GM19324 (cell line): Measurements from ENCODE around the gene UGT1A8.
"Not testable (repeated sequence)": the region's sequence is repeated elsewhere in the genome, so short reads cannot be mapped to it uniquely, and the experiment has no call there.

Experiments used
- ATAC-seq: cut with Tn5 transposase; IDR thresholded peaks from one replicate; pipeline ENCODE4 v1.9.1; 2021; ENCODE audit warnings: mild to moderate bottlenecking, moderate library complexity; ENCODE audit not compliant: unreplicated experiment, low FRiP score

The UGT1A8 gene

DNA sequence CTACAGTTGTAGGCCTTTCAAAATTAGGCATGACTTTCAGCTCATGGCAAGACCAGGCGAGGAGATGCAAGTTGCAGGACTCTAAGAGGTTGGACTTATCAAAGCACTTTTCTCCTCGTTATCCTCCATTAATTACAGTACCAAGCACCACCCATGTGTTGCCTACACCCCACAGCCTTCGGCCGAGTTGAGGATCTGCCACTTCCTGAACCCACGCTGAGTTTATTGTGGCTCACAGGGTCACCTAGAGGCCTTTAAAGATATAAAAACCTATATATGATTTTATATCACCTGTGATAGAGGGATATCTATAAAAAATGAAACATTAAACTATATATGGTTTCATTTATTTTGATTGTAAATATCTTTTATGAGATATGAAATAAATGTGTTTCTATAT lies 21.4 kb downstream of the UGT1A8 start:
- ATAC-seq: no peak

DNA sequence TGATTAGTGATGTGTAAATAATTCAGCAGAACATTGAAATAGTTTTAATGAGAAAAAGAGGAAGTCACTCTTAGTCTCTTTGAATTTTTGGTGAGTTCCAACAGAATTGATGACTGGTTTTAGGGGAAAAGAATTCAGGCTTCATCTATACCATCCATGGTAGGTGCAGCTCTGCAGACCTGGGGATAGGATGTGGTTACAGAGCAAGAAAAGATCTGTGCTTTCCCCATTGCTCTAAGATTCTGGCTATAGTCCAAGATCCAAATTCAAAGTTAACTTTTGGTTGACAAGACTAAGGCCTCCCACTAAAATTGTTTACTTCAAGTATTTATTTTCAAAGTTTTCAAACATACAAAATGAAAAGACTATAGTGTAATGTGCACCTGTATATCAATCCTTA lies 22.4 kb downstream of the UGT1A8 start:
- no peak for ATAC-seq

DNA sequence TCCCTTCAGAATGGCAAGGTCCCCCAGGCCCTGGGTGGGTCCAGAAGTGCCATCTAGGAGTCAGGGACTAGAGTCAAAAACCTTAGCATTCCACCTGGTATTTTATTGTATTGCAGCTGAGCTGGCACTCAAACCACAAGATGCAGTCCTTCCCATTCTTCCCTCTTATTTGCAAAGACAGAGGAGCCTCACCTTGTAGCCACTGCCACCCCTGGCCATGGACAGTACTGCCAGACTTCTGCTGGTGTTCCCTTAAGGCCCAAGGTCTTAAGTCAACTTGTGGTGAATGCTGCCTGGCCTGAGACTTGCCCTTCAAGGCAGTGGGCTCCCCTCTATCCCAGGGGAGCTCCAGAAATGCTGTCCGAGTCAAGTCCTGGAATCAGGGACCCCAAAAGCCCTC lies 25.7 kb downstream of the UGT1A8 start:
- no peak for ATAC-seq

DNA sequence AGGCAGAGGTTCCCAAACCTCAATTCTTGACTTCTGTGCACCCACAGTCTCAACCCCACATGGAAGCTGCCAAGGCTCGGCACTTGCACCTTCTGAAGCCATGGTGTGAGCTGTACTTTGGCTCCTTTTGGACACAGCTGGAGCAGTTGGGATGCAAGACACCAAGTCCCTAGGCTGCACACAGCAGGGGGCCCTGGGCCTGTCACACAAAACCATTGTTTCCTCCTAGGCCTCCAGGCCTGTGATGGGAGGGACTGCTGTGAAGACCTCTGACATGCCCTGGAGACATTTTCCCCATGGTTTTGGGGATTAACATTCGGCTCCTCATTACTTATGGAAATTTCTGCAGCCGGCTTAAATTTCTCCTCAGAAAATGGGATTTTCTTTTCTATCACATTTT lies 28.6 kb downstream of the UGT1A8 start:
- not testable (repeated sequence) for ATAC-seq

DNA sequence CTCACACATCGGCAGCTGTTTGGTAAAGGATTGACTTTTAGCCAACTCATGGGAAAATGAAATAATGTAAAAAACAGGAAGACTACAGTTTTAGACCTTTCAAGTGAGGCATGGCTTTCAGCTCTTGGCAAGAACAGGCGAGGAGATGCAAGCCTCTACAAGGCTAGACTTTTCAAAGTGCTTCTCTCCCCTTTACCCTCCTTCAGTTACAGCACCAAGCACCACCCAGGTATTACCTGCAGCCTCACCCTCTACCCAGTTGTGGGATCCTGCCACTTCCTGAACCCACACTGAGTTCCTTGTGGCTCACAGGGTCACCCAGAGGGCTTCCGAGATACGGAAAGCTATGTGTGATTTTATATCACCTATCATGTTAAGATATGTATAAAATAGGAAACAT lies 33.5 kb downstream of the UGT1A8 start:
- ATAC-seq: no peak

DNA sequence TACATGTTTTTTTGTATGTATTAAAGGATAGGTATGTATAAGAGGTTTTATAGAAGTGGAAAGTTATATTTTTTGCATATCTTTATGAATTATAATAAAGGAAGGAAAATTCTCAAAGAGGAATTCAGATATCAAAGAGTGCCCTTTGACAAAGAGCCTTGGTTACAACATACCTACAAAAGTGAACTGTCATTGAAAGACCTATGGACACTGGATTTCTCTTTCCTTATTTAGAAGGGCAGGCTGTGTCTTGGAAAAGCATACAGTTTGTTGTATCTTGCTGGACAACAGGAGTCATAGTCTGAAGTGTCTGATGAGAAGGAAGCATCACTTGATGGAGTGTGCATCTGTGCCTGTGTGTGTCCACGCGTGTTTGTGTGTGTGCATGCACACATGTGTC lies 34.0 kb downstream of the UGT1A8 start:
- no peak for ATAC-seq

DNA sequence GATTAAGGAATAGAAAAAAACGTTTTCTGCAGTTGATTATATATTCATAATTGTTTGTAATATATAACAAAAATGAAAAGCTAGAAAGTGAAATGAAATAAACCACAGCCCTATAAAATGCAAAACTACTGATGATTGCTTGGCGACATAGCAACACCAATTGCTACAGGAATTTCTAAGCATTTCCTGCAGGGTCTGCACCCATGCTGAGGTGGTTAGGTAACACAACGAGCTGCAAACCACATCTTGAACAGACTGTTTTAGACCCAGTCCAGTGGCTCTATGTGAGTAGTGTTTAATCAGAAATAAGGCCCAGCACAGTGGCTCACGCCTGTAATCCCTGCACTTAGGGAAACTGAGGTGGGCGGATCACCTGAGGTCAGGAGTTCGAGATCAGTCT lies 37.1 kb downstream of the UGT1A8 start:
- ATAC-seq: no peak

DNA sequence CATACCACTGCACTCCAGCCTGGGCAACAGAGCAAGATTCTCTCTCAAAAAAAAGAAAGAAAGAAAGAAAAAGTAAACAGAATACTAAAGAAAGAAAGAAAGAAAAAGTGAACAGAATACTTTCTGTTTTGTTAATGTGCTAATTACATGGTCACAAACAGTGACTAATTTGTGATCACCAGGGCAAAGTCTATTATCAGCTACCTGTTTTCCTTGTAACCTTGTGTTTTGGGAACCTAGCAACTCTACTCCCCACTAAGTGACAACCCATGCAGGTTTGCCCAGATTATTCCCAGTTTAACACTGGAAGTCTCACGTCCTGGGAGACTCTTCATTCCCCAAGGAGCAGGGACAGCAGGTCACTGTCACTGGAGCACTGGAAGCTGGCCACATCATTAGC lies 37.6 kb downstream of the UGT1A8 start:
- no peak for ATAC-seq

DNA sequence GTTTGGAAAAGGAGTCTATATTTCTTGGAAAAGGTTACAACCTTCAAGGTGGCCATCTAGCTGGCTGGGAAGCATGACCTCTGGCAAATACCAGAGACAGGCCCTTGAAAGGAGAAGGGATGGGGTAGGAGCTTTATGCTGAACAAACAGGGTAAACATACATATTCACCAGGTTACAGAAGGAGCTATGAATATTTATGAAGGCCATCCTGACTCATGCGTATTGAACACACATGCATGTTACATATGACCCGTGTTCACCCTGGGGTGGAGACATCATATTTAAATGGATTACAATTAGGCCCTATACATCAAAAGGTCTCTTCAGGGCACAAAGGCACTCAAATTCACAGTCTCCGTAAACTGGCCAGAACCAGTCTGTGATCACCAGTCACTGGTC lies 38.5 kb downstream of the UGT1A8 start:
- ATAC-seq: not testable (repeated sequence)

DNA sequence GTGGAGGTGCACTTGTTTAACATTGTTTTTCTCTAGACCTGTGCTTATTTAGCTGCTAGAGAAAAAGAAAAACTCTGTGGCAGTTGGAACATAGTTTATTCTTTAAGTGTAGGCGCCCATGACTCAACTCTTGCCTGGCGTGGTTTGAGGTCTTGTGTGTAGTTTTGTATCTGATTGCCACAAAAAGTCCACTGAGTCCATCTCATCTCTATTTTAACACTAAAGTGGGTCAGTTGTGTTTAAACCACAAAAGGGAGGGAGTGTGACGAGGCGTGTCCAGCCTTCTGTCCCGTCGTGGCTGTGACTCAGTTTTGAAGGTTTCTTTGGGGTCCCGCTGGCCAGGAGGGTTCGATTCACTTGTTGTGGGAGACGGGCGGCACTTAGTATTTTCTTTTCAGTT lies 39.0 kb downstream of the UGT1A8 start:
- no peak for ATAC-seq

DNA sequence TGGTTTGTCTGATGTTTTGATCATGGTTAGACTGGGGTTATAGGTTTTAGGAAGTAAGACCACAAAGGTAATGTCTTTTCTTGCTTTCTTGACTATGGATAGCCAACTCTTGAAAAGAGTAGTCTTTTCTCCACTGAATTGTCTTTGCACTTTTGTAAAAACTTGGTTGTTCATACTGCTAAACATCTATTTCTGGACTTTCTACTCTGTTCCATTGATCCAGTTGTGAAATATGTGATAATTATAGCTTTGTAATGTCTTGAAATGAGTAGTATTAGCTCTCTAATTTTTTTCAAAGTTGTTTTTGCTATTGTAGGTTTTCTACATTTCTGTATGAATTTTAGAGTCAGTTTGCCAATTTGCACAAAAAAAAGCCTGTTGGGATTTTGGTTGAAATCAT lies 41.2 kb downstream of the UGT1A8 start:
- ATAC-seq: no peak

DNA sequence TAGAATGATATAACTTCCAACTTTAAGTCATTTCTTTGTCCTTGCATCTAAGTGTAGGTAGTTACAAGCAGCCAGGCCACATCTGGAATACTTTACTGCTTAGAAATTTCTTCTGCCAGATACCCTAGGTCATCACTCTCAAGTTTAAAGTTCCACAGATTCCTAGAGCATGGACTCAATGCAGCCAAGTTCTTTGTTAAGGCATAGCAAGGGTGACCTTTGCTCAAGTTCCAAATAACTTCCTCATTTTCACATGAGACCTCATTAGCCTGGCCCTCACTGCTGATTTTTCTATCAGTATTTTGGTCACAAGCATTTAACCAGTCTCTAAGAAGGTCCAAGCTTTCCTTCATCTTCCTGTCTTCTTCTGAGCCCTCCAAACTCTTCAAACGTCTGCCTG lies 46.5 kb downstream of the UGT1A8 start:
- ATAC-seq: no peak

DNA sequence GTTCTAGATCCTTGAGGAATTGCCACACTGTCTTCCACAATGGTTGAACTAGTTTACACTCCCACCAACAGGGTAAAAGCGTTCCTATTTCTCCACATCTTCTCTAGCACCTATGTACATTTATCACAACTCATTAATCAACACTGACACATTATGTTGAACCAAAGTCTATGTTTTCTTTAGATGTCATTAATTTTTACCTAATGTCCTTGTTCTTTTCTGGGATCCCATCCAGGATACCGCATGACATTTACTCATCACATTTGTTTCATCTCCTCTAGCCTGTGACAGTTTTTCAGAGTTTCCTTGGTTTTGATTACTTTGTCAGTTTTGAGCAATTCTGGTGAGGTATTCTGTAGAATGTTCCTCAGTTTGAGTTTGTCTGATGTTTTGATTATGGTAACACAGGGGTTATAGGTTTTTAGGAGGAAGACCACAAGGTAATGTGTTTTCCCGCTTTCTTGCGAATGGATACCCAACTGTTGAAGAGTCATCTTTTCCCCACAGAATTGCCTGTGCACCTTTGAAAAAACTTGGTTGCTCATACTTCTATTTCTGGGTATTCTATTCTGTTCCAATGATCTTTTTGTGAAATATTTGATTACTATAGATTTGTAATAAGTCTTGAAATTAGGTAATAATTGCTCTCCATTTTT lies 51.3 kb downstream of the UGT1A8 start:
- ATAC-seq: no peak

DNA sequence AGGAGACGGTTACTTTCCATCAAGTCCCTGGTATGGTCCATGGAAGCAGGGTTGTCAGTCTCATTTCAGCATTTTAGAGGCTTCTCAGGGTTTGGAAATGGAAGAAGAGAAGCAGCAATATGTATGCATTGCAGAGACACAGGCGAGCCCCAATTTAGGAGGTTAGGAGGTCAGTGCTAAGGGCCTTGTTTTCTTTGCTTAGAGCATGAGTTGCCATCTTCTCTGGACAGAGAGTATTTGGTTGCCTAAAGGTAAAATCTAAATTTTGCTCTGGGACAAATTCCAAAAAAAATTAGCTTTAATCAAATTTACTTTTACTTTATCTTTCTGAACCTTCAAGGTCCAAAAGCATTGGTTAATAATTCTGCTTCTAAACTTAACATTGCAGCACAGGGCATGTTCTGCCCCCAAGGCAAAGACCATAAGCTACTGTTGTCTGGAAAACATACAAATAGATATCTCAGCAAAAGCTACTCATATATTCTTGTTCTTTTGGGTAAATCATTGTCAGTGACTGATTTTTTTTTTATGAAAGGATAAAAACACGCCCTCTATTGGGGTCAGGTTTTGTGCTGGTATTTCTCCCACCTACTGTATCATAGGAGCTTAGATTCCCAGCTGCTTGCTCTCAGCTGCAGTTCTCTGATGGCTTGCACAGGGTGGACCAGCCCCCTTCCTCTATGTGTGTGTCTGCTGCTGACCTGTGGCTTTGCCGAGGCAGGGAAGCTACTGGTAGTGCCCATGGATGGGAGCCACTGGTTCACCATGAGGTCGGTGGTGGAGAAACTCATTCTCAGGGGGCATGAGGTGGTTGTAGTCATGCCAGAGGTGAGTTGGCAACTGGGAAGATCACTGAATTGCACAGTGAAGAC lies 54.1 kb downstream of the UGT1A8 start, which contains the start of gene UGT1A9:
Gene UGT1A9, plus strand, starts transcription at position 609 of the 872 bp plus-strand sequence. Its CDS starts 37 bp downstream, at position 646.
- no peak for ATAC-seq

DNA sequence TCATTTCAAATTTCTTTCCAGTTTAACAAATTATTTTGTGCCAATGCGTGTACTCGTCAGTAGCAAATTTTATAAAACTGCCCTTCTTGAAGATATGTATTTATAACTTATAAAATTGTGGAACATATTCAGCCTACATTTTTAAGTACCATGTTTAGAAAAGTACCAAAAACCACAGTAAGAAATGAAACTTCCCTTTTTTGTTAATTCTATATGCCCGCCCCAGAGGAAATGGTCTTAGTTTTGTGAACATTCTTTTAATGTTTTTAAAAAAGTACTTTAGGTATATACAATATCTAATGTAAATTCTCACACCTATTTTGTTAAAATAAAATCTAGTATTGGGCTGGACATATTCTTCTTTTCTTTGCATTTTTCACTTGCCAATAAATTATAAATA lies 55.5 kb downstream of the UGT1A8 start:
- ATAC-seq: no peak

DNA sequence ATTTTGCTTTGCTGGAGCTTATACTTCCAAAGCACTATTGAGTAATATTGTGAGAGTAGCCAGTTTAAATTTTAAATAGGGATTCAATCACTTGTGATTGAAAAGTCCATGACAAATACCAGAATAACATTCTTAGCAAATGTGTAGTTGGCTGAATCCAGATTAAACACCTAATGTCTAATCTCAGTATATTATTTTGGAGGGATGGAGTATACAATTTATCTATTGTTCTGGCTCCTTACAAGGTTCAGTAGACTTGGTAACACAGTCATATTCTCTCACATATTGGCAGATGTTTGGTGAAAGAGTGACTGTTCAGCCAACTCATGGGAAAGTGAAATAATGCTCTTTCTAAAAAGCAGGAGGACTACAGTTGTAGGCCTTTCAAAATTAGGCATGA lies 56.5 kb downstream of the UGT1A8 start:
- no peak for ATAC-seq

DNA sequence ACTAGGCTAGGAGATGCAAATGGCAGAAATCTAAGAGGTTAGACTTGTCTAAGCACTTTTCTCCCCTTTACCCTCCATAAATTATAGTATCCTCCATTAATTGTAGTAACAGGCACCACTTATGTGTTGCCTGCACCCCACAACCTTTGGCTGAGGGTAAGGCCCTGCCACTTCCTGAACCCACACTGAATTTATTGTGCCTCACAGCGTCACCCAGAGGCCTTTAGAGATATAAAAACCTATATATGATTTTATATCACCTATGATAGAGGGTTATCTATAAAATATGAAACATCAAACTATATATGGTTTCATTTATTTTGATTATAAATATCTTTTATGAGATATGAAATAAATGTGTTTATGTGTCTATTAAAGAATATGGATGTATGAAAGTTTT lies 56.9 kb downstream of the UGT1A8 start:
- no peak for ATAC-seq

DNA sequence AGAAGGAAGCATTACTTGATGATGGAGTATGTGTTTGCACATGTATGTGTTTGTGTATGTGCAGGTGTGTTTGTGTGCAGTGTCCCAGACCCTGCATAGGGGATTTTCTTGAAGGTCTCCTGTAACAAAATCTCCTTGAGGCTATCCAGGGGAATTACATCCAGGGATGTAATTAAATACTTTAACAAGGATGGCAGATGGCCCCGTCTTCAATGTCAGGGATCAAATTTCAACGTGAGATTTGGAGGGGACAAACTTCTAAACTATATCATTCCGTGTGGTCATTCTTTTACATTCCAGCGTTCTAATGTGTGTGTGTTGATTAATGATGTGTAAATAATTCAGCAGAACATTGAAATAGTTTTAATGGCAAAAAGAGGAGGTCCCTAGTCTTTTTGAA lies 57.6 kb downstream of the UGT1A8 start:
- ATAC-seq: no peak

DNA sequence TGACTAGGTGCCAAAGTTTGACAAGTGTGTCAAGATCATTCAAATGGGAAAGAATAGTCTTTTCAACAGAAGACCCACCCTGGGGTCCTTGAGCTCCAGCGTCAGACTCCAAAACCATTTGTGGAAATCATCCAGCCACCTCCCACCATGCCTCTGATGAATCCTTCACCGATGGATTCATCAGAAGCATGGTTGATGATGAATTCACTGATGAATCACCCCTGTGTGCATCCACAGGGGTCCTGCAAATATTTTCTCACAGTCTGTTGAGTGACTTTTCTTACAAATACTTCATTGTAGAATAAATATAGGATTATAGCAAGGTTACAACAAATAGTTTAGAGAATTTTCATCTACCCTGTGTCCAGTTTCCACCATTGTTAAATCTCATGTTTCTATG lies 58.6 kb downstream of the UGT1A8 start:
- ATAC-seq: no peak

DNA sequence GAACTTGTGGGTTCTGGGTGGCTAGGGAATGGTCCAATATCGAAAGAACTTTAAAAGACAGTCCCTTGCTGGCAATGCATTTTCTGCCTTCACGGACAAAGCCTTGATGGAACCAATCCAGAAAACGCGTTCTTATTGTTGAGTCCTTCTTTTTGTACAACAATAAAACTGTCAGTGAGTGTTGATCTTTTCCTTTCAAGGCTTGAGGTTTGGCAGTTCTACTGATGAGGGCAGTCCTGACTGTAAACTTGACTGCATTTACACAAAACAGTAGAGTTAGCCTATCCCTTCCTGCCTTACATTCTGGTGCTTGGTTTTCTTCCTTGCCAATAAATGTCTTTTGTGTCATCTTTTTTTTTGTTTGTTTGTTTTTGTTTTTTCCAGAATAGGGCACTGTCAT lies 61.8 kb downstream of the UGT1A8 start:
- no peak for ATAC-seq

DNA sequence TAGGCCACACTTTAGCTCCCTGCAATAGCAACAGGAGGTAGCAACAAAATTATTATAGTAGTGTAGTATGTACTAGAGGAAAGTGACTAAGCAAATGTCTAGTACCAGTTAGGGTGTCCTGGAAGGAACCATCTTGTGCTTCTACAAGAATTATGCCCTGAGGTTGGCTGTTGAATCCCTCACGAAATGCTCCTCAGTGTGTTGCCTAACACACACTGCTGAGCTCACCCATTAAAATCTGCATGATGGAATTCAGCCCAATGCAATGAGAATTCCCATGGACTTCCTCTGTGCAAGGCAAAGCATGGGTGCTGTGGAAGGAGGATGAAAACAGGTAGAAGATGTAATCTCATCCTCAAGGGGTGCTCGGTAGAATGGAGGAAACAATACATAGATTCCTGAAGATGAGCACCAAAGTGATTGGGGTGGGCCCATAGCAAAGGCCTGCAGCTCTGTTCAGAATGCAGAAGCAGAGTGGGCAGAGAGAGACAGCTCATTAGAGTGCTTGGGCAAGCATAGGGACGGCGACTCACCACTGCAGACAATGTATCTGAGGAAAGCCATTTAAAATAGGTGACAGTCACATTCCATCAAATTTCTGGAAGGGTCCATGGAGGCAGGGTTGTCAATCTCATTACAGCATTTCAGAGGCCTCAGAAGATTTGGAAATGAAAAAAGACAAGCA lies 63.1 kb downstream of the UGT1A8 start:
- ATAC-seq: no peak
